Kidney capillary endothelial cell (primary cell): ENCODE data around the gene B4GALT1.
"Not testable (repeated sequence)": the region's sequence is repeated elsewhere in the genome, so short reads cannot be mapped to it uniquely, and the experiment has no call there.

Source experiments
- DNase-seq: peaks from one replicate; pipeline ENCODE4 v3.0.0-alpha.2; 2018; ENCODE audit warnings: low spot score

The B4GALT1 gene

GRCh38 chr9:33101104-33101951 is 65.8 kb downstream of the B4GALT1 start:
- no peak for DNase-seq

- DNase-seq: no peak
Observed at GRCh38 chr9:33099754-33100153, 67.4 kb downstream of the B4GALT1 start.

DNA sequence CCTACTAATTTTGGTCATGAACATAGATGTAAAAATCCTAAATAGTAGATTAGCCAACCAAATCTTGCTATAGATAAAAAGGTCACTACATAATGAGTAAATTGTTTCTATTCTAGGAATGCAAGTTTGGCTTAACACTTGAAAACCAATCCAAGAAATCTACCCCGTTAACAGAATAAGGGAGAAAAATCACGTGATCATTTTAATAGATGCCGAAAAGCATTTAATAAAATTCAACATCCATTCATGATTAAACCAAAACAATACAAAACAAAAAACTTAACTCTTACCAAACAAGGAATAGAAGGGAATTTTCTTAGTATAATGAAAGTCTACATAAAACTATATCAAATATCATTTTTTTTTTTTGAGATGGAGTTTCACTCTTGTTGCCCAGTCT is 69.9 kb downstream of the B4GALT1 start:
- DNase-seq: no peak

DNA sequence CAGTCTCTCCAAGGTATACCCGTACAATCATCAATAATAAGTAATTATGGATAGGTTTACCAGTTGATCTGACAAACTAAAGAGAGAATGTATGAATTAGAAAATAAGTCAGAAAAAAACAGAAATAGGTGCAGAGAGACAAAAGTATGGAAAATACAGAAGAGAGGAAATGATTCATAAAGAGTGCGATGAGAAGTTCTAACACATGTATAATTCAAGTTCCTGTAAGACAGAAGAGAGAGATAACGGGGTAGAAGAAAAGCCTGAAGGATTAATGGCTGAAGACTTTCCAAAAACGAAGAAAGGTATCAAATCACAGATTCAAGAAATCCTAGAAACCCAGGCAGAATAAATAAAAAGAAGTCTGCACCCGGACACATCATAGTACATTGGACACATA is 74.5 kb downstream of the B4GALT1 start:
- no peak for DNase-seq

DNA sequence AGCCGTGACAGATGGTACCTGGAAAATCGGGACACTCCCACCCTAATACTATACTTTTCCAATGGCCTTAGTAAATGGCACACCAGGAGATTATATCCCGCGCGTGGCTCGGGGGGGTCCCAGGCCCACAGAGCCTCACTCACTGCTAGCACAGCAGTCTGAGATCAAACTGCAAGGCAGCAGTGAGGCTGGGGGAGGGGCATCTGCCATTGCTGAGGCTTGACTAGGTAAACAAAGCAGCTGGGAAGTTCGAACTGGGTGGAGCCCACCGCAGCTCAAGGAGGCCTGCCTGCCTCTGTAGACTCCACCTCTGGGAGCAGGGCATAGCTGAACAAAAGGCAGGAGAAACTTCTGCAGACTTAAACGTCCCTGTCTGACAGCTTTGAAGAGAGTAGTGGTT is 81.5 kb downstream of the B4GALT1 start:
- DNase-seq: not testable (repeated sequence)

- no peak for DNase-seq
Observed at GRCh38 chr9:33082538-33083326, 84.4 kb downstream of the B4GALT1 start.

- no peak for DNase-seq
Observed at GRCh38 chr9:33082128-33082527, 85.0 kb downstream of the B4GALT1 start.

- peak; percentile 89 for DNase-seq
Observed at GRCh38 chr9:33081128-33081851, 85.8 kb downstream of the B4GALT1 start.

DNA sequence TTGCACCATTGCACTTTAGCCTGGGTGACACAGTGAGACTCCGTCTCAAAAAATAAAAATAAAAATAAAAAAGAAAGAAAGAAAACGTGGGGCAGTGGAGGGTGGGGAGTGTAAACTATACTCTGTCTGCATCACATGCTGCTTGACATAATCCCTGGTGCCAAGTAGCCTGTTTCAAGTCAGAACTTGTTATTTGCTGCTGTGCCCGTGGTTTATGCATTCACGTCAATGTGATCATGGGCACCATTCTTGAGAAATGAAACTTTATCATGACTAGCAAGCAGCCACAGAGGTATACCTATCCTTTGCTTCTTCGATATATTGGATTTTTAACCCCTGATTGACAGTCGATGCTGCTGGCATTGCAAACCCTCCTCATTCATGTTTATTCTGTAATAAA is 86.6 kb downstream of the B4GALT1 start:
- no peak for DNase-seq

DNA sequence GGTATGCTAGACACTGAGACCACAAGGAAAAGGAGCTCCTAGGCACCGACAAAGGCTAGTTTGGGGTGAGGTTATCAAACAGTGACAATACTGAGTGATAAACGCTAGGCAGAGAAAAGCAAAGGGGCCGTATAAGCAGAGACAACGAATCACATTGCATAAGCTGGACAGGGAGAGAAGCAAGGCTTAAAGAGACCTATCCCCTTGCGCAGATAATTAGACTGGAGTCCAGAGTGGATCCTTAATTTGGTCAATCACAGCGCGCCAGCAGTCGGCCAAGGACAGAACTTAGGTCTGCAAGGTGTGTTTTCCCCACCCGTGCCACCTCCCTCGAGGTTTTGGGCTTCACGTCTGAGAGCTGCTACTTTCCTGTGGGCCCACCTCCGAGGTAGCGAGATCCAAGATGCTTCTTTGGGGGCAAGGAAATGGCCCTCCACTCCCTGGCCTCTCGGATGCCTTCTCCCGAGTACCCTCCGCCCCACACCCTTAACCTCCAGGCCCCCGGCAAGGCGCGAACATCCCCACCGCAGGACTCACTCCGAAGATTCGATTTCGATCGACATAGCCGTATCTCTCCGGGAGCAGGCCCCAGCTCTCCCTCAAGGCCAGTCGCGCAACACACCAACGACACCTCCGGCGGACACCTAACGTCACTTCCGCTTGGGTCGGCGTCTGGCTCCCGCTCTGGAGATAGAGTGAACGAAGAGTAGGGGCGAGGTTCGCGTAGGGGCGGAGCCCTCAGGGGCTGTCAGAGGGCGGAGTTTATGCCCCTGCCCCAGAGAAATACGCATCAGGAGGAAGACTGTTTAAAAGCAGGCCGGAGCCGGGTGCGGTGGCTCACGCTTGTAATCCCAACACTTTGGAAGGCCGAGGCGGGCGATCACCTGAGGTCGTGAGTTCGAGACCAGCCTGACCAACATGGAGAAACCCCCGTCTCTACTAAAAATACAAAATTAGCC is 90.8 kb downstream of the B4GALT1 start, which contains the start of gene SMU1:
TSS of gene SMU1 (minus strand) at position 629 of the 959 bp plus-strand sequence. CDS start at position 563, 66 bp downstream.
- DNase-seq: peak; percentile 96

GRCh38 chr9:33068991-33069390 is 98.1 kb downstream of the B4GALT1 start:
- no peak for DNase-seq

- no peak for DNase-seq
Observed at GRCh38 chr9:33065157-33066076, 101.7 kb downstream of the B4GALT1 start.
